CD4-positive, alpha-beta T cell treated with Interleukin-15 for 4 hours (primary cell): ENCODE measurements around the gene TSTD1.

ENCODE experiments used
- DNase-seq: peaks from one replicate; pipeline ENCODE4 v3.0.0-alpha.2; 2020; ENCODE audit warnings: low spot score

Gene TSTD1, protein sequence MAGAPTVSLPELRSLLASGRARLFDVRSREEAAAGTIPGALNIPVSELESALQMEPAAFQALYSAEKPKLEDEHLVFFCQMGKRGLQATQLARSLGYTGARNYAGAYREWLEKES

DNA sequence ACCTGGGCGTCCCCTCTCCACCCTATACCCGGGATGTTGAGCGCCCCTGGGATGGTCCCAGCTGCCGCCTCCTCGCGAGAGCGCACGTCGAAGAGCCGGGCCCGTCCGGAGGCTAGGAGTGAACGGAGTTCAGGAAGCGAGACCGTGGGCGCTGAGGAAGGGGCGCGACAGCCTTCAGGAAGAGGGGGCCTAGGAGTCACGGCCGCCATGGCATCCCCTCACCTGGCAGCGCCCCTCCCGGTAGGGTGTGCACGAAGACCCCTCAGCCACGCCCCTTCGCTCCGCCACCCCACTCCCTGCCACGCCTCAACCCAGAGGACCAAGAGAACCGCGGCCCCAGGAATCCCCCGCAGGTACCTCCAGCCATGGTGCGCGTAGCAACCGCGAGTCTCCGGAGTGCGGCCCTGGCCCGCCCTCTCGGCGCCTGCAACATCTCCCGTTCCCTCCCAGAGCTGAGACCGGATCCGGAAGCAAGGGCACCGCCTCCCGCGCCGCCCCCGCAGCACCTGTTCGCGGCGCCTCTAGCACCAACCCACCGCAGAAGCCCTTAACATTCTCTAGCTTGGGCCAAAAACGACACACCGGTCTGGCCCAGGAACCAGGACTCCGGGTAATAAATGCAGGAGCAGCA is at the start of gene TSTD1:
TSTD1 (minus strand) TSS at position 442 of the 631 bp plus-strand sequence; CDS start at position 367, 75 bp downstream.
- peak; percentile 84 for DNase-seq

DNA sequence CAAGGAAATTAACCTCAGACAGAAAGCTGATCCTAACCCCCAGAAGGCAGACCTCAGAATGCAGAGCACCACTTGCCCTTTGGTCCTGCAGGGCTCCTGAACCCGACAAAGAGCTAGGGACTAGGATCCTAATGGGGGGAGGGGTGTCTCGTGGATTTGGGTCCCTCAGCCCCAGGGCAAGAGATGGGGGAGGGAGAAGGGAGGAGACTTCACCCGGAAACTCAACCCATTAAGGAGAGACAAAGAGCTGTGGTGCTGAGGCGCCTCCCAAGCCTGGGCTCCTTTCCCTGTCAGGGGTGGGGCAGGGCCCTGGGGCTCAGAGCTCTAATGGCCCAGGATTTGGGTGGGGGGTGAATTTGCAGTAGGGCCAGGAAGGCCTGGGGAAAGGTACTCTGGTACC is 47.7 kb upstream of the TSTD1 start:
- DNase-seq, result no peak

DNA sequence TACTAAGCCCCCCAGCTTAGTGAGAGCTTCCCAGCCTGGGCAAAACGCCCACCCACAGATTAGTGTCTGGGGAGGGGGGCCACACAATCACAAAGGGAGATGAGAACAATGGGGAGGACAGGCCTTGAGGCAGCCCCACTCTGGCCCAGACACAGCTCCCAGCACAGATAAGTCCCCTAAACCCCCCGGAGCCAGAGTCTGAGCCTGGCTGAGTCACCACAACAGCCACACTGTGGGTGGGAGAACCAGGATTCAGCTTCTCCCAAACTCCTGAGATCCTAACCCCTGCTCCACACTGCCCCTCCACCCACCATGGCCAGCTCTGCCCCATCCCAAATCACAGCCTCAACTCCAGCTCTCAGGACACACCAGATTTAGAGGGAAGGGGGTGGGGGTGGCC is 46.4 kb upstream of the TSTD1 start:
- DNase-seq, result no peak

DNA sequence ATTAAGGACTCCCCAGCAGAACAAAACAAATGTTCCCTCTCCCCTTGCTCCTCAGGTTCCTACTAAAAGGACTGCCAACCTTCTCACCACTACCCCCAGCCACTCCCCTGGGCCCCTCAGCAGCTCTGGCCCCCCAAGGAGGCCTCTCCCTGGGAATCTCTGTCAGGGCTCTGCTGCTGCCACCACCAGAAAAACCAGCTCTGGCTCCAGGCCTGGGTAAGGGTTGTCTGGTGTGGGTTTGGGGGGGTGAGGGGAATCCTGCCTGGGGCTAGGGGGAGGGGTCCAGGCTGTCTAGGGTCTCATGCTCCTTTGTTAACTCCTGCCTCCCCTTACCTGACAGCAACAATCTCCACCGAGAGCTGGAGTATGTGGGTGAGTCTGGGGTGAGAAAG is 45.8 kb upstream of the TSTD1 start:
- no peak for DNase-seq

DNA sequence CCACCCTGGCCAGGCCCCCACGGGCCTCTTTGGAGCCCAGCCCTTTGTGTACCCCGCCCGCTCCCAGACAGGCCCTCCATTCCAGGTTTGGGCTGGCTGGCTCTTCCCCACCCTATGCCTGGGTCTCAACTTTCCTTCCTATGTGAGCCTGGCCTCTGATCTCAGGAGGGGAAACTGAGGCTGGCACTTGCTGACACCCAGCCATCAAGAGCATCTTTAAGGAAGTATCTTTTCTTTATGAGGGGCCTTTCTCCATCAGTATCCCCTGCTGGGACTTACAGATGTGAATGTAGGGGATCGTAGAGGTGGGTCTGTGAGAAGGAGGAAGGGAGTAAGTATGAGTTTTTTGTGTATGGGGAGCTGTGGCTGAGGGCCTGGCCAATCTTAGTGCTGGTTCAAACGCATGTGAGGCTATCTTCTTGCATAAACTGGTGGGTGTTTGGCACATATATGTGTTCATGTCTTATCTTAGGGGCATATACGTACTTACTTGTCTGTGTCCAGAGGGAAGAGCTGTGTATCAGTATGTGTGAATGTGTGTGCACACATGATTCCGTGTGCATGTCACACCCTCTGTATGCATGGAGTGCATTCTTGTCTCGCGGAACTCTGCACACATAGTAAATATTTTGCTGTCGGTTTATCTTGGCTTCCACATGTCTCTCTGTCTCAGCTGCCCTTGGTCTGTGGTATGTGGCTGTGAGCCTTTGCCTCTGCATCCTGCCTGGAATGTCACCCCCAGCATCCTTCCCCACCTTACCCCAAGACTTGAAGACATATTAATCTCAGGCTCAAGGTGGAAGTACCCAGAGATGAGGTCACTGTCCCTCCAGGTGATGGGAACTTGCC is 45.2 kb upstream of the TSTD1 start:
- no peak for DNase-seq

DNA sequence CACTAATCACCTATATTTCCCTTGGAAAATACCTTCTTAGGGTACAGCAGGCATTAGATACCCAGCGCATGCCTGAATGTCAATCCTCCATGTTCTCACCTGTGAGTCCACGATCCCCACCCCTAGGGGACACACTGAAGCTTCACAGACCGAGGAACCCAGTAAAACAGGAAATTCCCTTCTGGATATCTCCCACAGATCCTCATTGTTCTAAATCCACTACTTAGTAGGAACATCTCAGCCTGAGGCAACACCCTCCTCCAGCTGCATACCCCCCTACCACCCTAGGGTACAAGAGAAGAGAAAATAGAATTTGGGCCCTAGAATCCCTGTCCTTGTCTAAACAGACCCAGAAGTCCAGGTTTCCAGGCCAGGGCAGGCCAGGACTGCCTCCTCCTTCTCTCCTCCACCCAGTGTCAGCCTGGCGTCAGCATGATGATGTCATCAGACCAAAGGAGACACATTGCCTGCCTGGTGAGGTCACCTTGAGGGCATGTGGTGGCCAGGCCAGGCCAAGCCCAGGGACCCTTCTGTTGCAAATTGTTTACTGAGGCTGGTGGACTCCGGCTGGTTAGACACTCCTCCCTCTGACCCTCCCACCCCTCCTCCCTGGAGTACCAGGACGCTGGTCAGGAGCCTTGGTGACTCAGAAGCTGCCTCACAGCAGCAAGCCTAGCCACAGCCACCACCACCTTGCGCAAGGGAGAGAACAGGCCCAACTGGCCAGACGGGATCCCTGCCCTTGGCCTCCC is 44.4 kb upstream of the TSTD1 start:
- DNase-seq, result no peak

DNA sequence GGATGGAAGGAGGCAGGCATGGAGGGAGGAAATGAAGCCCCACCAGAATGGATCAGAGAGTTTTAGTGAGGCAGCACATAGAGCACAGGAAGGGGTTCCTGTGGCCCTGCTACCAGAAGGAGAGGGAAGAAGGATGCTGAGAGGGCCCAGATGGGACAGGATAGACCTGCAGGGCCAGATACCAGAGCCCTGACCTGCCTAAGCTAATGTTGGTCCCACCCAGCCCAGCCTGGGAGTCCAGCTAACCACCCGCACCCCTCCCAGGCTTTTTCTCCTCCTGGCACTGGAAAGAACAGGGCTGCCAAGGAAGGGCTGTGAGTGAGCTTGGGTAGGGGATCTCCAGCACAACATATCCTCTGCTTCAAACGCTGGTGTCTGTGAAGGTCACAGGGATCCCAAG is 43.7 kb upstream of the TSTD1 start:
- no peak for DNase-seq

DNA sequence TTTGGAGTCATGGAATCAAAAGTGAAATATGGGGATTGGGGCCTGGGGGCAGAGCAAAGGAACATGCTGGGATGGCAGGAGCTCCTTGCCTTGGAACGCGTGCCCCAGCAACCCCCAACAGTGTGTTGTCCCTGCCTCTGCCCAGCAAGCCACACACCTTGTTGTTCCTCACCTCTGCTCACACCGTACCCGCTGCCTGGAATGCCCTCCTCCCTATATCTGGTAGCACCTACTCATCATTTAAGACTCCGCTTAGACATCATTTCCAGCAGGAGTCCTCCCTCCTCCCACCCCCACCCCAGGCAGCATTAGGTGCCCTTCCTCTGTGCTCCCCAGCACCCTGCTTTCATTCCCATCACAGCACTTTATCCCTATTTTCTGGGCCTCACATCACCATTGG is 42.8 kb upstream of the TSTD1 start:
- no peak for DNase-seq

DNA sequence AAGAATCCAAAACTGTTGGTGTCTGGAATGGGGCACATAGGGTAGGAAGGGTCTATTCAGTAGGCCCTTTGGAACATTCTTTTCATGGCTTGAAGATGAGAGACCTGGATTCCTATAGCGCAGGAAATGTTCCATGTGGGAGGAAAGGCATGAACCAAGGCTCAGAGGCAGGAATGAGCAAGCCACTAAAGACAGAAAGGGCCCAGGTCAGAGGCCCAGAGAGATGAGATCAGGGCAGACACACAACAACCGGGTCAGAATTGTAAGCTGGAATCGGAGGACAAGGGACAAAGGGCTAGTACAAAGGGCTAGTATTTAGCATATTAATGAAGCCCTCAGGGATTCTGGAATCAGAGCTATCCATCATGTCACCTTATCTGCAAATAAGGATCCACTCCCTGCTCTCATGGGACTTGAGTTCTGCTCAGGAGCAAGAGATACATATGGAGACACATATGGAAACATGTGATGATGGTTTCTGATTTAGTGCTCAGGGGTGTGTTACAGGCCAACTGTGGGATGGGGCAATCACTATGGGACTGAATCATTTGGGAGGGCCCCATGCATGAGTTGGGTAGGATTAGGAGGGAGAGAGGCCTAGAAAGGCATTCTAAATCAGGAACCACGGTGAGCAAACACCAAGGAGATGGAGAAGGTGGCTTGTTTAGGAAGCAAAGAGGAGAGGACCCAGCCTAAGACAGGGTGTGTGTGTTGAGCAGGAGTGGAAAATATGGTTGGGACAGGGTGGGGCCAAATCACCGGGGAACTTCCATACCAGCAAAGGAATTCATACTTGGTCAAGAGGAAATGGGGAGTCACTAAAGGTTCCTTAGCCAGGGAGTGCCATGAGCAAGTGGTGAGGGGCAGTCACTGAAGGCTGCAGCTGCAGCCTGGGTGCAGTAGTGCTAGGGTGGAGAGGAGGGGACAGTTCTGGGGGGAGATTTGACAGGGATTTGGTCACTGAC is 42.0 kb upstream of the TSTD1 start:
- DNase-seq, result no peak

DNA sequence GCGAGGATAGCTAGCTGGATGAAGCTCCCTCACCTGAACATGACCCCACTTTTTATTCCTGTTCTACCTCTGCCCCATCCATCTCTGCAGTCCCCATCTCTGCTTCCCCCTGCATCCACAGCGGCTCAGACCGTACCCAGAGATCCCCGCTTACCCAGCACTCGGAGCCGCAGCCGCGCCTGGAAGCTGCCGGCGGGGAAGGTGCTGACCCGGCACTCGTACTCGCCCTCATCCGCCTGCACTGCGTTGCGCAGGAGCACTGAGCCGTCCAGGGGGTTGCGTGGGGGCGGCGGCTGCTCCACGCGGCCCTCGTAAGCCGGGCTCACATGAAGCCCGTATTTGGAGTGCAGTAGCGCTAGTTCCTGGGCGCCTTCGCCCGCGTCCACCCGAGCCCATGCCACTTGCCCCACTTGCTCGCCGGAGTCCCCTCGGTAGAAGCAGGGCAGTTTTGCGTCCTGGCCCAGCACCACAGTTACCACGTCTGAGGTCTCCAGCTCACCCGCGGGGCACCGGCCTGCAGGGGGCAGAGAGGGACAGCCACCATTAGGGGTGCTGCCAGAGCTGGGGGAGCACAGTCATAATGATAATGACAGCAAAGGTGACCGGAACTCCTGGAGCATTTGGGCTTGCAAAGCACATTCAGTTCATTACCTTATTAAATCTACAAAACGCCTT is 40.8 kb upstream of the TSTD1 start:
- DNase-seq, result no peak

DNA sequence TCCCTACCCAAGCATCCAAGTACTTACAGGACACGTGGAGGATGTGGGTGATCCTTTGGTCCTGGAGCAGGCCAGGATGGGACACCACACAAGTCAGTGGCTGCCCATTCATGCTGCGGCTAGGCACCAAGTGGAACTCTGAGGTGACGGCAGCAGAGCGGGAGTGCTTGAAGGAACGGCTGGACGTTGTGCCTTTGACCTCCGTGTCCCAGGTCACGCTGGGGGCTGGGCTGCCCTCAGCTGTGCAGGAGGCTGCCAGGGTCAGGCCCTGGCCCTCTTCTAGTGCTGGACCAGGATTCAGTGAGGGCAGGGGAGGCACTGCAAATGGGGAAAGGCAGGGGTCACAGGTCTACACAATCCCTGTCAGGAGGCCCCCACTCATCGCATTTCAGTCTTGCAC is 38.7 kb upstream of the TSTD1 start:
- no peak for DNase-seq

DNA sequence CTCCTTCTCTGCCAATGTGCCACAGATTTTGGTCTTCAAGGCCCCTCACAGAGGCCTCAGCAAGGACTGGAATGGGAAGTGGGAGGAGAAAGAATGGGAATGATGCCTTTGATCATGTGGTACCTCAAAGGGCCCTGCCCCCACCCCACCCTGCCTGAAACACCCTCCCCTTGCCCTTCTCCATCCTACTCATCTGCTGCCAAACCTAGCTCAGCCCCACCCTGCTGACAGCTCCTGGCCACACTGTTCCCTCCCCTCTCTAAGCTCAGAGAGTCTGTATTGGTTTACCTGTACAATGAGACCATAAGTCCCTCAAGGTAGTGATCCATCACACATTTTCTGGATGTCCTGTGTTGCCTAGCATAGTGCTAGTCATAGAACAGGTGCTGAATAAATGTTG is 37.6 kb upstream of the TSTD1 start:
- DNase-seq, result no peak

DNA sequence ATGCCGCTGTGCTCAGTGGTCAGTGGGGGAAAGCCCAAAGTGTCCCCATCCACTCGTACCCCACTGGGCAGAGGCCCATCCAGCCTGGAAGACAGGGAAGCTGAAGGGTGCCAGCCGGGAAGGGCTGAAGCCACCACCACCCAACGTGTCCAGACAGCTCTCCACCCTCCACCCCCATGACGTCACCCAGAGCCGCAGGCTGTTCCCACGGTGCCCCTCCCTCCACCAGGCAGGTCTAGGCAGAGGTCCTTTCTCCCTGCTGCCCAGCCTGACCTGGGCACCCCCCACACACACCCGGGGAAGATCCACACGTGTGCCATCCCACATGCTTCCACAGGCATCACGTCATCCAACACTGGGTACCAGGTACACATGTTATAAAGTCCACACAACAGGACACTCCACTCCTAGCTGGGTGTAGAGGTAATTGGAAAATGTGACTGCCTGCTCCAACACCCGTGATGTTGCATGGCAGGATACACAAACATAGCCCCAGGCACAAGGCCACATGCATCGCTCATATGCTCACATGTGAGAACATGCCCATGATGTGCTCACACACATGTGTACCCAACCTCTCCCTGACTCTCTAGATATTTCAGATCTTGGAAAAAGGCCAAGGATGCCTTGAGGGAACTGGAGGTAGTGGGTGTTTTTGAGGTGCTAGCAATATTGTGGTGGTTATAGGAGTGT is 36.1 kb upstream of the TSTD1 start:
- no peak for DNase-seq

DNA sequence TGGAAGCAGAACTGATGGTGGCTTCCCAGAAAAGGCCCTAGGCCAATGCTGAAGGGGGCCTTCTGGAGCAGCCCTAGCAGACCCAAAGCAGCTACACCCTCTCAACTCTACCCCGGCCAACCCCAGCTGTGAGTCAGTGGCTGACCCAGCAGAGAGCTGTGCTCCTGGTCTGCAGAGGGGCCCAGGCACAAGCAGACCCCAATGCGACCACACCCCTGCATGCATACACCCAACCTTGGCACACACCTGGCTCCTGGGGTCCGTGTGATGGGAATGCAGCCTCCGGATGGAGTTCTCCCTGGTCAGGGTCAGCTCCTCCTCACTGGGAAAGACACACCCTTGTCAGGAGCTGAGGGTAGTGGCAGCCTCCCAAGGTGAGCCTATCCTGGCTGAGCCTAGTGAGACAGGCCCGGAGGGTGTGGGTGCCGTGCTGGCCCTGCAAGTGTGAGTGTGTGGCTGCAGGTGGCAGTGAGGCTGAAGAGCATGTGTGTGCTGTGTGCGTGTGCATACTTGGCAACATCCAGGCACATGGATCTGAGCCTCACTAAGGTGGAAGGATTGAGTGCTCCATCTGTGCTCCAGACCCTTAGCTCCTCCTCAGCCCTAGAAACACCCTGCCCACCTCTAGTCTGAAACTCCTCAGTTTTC is 34.8 kb upstream of the TSTD1 start:
- DNase-seq, result no peak

DNA sequence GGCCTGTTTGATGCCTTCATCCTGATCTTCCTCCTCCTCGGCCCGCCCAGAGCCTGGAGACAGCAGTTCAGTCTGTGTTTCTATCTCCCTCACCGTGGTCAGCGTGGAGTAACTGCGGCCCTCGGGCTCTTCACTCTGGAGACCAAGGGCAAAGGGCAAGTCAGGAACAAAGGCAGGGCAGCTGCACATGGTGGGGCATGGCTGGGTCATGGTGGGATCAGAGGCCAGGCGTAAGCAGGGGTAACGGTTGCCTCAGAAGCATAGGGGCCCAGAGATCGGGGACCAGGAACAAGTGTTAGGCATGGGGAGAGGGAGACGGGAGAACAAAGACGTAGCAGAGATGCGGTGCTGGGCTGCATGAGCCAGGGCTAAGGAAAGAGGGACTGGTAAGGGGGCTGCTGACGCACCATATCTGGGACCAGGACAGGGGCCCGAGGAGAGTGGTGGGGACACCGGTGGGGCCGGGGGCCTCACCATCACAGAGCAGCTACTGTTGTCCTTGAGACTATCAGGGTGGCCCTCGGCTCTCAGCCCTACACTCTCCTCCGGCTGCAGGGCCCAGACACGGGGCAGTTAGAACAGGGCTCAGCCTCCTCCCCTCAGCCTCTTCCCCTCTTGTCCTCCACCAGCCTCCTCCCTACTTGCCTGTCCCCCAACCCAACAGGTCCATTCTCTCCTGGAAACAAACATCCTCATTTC is 34.1 kb upstream of the TSTD1 start:
- no peak for DNase-seq

DNA sequence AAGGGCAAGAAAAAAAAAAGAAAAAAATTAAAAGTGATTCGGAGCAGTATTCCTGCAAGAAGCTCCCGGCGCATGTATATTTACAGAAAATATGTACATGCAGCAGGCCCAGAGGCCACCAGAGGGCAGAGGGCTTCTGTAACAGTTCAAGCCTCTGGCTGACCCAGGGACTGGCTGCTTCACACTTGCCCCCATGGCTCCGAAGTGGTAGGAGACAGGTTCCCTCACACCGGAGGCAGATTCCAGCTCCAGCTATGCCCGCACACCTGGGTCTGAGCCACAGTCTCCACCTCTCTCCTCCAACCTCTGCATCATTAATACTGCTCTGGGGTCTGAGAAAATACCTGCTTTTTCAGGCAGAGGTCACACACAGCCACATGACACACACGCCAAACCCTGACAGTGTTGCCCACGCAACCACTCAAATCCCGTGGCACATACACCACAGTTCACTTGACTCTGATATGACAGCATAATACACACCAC is 33.2 kb upstream of the TSTD1 start:
- peak; percentile 48 for DNase-seq

DNA sequence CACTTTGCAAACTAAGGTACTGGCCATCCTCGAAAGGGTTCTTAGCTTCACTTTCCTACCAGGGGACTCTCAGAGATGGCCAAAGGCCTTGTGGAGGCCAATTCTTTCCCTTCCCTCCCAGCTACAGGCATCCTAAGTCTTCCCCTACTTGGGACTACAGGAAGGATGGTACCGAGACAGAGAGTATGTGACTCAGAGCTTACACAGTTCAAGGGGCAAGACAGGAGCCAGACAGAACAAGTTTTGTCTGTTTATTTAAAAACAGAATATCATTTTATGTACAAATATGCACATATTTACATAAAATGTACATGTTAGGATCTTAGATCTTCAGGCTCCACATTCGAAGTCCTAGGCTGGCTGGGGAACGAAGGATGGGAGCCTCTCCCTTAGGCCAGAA is 32.0 kb upstream of the TSTD1 start:
- no peak for DNase-seq

DNA sequence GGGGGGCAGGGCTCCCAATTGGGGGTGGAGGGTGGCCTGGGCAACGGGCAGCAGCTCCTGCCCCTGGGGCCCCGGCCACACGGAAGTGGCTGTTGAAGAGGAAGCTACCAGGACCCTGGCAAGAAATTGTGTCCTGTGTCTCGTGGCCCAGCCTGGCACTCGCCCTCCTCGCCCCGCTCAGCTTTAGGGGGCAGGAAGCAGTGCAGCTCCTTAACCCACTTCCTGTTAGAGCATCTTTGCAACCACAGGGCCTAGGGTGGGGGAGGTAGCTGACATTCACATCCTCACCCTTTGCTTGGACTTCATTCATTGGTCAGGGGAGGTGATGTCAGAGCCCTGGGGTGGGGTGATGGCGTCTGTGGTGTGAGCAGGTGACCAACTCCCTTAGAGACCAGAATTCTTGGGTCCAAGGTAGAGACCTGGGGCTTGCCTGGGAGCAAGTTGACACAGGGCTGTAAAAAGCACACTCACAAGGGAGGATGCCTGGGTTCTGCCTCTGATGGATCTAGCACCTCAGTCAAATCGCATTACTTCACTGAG is 31.0 kb upstream of the TSTD1 start, which contains the start of gene ARHGAP30:
ARHGAP30 (minus strand) TSS at position 161 of the 540 bp plus-strand sequence. CDS start 267 bp downstream, outside the sequence.
- peak; percentile 92 for DNase-seq

DNA sequence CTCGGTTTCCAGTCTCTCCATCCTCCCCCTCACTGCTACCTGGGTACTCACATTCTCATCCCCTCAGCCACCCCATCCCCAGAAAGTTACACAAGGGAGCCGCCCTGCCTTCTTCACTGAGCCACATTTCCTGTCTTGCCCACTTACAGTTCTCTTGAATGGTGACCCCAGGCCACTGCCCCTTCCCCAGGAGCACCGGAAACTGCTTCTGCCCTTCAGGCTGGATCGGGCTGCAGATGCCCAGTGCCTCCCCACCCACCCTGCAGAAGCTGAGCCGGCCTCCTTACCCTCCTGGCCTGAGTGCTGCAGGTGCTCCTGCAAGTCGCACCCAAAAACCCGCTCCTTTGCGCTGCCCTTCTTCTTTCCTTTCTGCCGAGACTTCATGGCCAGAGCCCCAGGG is 30.5 kb upstream of the TSTD1 start:
- DNase-seq, result no peak
